ENCODE data around the gene HRH3.

Gene HRH3

GRCh38 chr20:62203378-62204030 is 16.6 kb downstream of the HRH3 start:
- peaks cover 41% of the 10 kb centered on the region for H3K36me3 ChIP-seq (ENCODE audit: control insufficient read depth, insufficient read depth, low read length)
- WGBS, 2 experiments (ENCODE audit: insufficient coverage in 2 of 2), result 86 to 93% methylated on average over 13 to 17 of the region's 22 CpGs
- no peaks in the 10 kb centered on the region for H3K4me1 ChIP-seq (ENCODE audit: control insufficient read depth, insufficient read depth, low read length, poor library complexity, severe bottlenecking)
- H3K27ac ChIP-seq (ENCODE audit: low read depth, low read length, severe bottlenecking), result no peak overlapping the region
- no peaks in the 10 kb centered on the region for H3K9me3 ChIP-seq (ENCODE audit: control insufficient read depth, low read length)
- H3K4me3 ChIP-seq (ENCODE audit: extremely low read depth, insufficient read depth, low read length, poor library complexity, severe bottlenecking), result no peak overlapping the region

GRCh38 chr20:62202676-62203377 is 17.3 kb downstream of the HRH3 start:
- Histone ChIP-seq H3K4me3 (ENCODE audit: extremely low read depth, insufficient read depth, low read length, poor library complexity, severe bottlenecking) (no peak overlapping the region), H3K9me3 (ENCODE audit: control insufficient read depth, low read length) (no peaks in the 10 kb centered on the region), H3K36me3 (ENCODE audit: control insufficient read depth, insufficient read depth, low read length) (peaks cover 47% of the 10 kb centered on the region), H3K4me1 (ENCODE audit: control insufficient read depth, insufficient read depth, low read length, poor library complexity, severe bottlenecking) (no peaks in the 10 kb centered on the region), H3K27ac (ENCODE audit: low read depth, low read length, severe bottlenecking) (no peak overlapping the region)
- 88 to 93% methylated on average over 20 to 21 of the region's 23 CpGs for WGBS, 2 experiments (ENCODE audit: insufficient coverage in 2 of 2)

- no peaks in the 10 kb centered on the region for H3K9me3 ChIP-seq (ENCODE audit: control insufficient read depth, low read length)
- no peak overlapping the region for H3K4me3 ChIP-seq (ENCODE audit: extremely low read depth, insufficient read depth, low read length, poor library complexity, severe bottlenecking)
- WGBS, 2 experiments (ENCODE audit: insufficient coverage in 2 of 2), result 61 to 79% methylated on average over 3 to 5 of the region's 5 CpGs
- peaks cover 54% of the 10 kb centered on the region for H3K36me3 ChIP-seq (ENCODE audit: control insufficient read depth, insufficient read depth, low read length)
- H3K27ac ChIP-seq (ENCODE audit: low read depth, low read length, severe bottlenecking), result no peak overlapping the region
- H3K4me1 ChIP-seq (ENCODE audit: control insufficient read depth, insufficient read depth, low read length, poor library complexity, severe bottlenecking), result no peaks in the 10 kb centered on the region
Measured at GRCh38 chr20:62202083-62202395, 18.0 kb downstream of the HRH3 start.

GRCh38 chr20:62201173-62202082 is 18.6 kb downstream of the HRH3 start:
- 96% methylated on average over 37 to 38 of the region's 38 CpGs for WGBS, 2 experiments (ENCODE audit: insufficient coverage in 2 of 2)
- no peak overlapping the region for H3K4me3 ChIP-seq (ENCODE audit: extremely low read depth, insufficient read depth, low read length, poor library complexity, severe bottlenecking)
- no peak overlapping the region for H3K27ac ChIP-seq (ENCODE audit: low read depth, low read length, severe bottlenecking)
- H3K36me3 ChIP-seq (ENCODE audit: control insufficient read depth, insufficient read depth, low read length), result peaks cover 55% of the 10 kb centered on the region
- H3K9me3 ChIP-seq (ENCODE audit: control insufficient read depth, low read length), result no peaks in the 10 kb centered on the region
- H3K4me1 ChIP-seq (ENCODE audit: control insufficient read depth, insufficient read depth, low read length, poor library complexity, severe bottlenecking), result no peaks in the 10 kb centered on the region

GRCh38 chr20:62200491-62201172 is 19.4 kb downstream of the HRH3 start:
- H3K4me1 ChIP-seq (ENCODE audit: control insufficient read depth, insufficient read depth, low read length, poor library complexity, severe bottlenecking), result no peaks in the 10 kb centered on the region
- no peaks in the 10 kb centered on the region for H3K9me3 ChIP-seq (ENCODE audit: control insufficient read depth, low read length)
- H3K27ac ChIP-seq (ENCODE audit: low read depth, low read length, severe bottlenecking), result no peak overlapping the region
- peaks cover 63% of the 10 kb centered on the region for H3K36me3 ChIP-seq (ENCODE audit: control insufficient read depth, insufficient read depth, low read length)
- WGBS, 2 experiments (ENCODE audit: insufficient coverage in 2 of 2), result 94 to 95% methylated on average over 37 of the region's 38 CpGs
- H3K4me3 ChIP-seq (ENCODE audit: extremely low read depth, insufficient read depth, low read length, poor library complexity, severe bottlenecking), result no peak overlapping the region

- 97 to 98% methylated on average over 10 to 16 of the region's 18 CpGs for WGBS, 2 experiments (ENCODE audit: insufficient coverage in 2 of 2)
- Histone ChIP-seq H3K4me1 (ENCODE audit: control insufficient read depth, insufficient read depth, low read length, poor library complexity, severe bottlenecking) (no peaks in the 10 kb centered on the region), H3K27ac (ENCODE audit: low read depth, low read length, severe bottlenecking) (no peak overlapping the region), H3K4me3 (ENCODE audit: extremely low read depth, insufficient read depth, low read length, poor library complexity, severe bottlenecking) (no peak overlapping the region), H3K9me3 (ENCODE audit: control insufficient read depth, low read length) (no peaks in the 10 kb centered on the region), H3K36me3 (ENCODE audit: control insufficient read depth, insufficient read depth, low read length) (peaks cover 72% of the 10 kb centered on the region)
Measured at GRCh38 chr20:62198931-62199330, 21.1 kb downstream of the HRH3 start.

GRCh38 chr20:62198496-62198895 is 21.6 kb downstream of the HRH3 start:
- Histone ChIP-seq H3K4me3 (ENCODE audit: extremely low read depth, insufficient read depth, low read length, poor library complexity, severe bottlenecking) (no peak overlapping the region), H3K36me3 (ENCODE audit: control insufficient read depth, insufficient read depth, low read length) (peaks cover 76% of the 10 kb centered on the region), H3K4me1 (ENCODE audit: control insufficient read depth, insufficient read depth, low read length, poor library complexity, severe bottlenecking) (no peaks in the 10 kb centered on the region), H3K9me3 (ENCODE audit: control insufficient read depth, low read length) (no peaks in the 10 kb centered on the region), H3K27ac (ENCODE audit: low read depth, low read length, severe bottlenecking) (no peak overlapping the region)
- 95 to 98% methylated on average over 10 to 17 of the region's 17 CpGs for WGBS, 2 experiments (ENCODE audit: insufficient coverage in 2 of 2)

- no peak overlapping the region for H3K4me3 ChIP-seq (ENCODE audit: extremely low read depth, insufficient read depth, low read length, poor library complexity, severe bottlenecking)
- H3K4me1 ChIP-seq (ENCODE audit: control insufficient read depth, insufficient read depth, low read length, poor library complexity, severe bottlenecking), result no peaks in the 10 kb centered on the region
- no peaks in the 10 kb centered on the region for H3K9me3 ChIP-seq (ENCODE audit: control insufficient read depth, low read length)
- H3K36me3 ChIP-seq (ENCODE audit: control insufficient read depth, insufficient read depth, low read length), result peaks cover 78% of the 10 kb centered on the region
- H3K27ac ChIP-seq (ENCODE audit: low read depth, low read length, severe bottlenecking), result no peak overlapping the region
- 97 to 98% methylated on average over 15 to 18 of the region's 18 CpGs for WGBS, 2 experiments (ENCODE audit: insufficient coverage in 2 of 2)
Measured at GRCh38 chr20:62197801-62198200, 22.3 kb downstream of the HRH3 start.

GRCh38 chr20:62197311-62197710 is 22.8 kb downstream of the HRH3 start:
- 89 to 100% methylated on average over 1 to 7 of the region's 9 CpGs for WGBS, 2 experiments (ENCODE audit: insufficient coverage in 2 of 2)
- H3K36me3 ChIP-seq (ENCODE audit: control insufficient read depth, insufficient read depth, low read length), result peaks cover 78% of the 10 kb centered on the region

GRCh38 chr20:62196286-62196685 is 23.8 kb downstream of the HRH3 start:
- Histone ChIP-seq H3K36me3 (ENCODE audit: control insufficient read depth, insufficient read depth, low read length) (peaks cover 69% of the 10 kb centered on the region), H3K4me3 (ENCODE audit: extremely low read depth, insufficient read depth, low read length, poor library complexity, severe bottlenecking) (no peak overlapping the region), H3K9me3 (ENCODE audit: control insufficient read depth, low read length) (no peaks in the 10 kb centered on the region), H3K27ac (ENCODE audit: low read depth, low read length, severe bottlenecking) (no peak overlapping the region), H3K4me1 (ENCODE audit: control insufficient read depth, insufficient read depth, low read length, poor library complexity, severe bottlenecking) (no peaks in the 10 kb centered on the region)
- WGBS, 2 experiments (ENCODE audit: insufficient coverage in 2 of 2), result 97 to 100% methylated on average over 4 to 8 of the region's 10 CpGs

More at GRCh38 chr20:62197311-62197710, 22.8 kb downstream of the HRH3 start:
- H3K4me1 ChIP-seq (ENCODE audit: control insufficient read depth, insufficient read depth, low read length, poor library complexity, severe bottlenecking), result no peaks in the 10 kb centered on the region
- H3K4me3 ChIP-seq (ENCODE audit: extremely low read depth, insufficient read depth, low read length, poor library complexity, severe bottlenecking), result no peak overlapping the region
- no peak overlapping the region for H3K27ac ChIP-seq (ENCODE audit: low read depth, low read length, severe bottlenecking)
- no peaks in the 10 kb centered on the region for H3K9me3 ChIP-seq (ENCODE audit: control insufficient read depth, low read length)

Data from mesodermal cell (in vitro differentiated cells).